Progenitor cell of endocrine pancreas (in vitro differentiated cells): ENCODE data around the gene RBP7. TPM values are rescaled to one million over a fixed set of nuclear protein-coding genes. Genes with fewer than 3 reads are reported as not detected.
"Not testable (repeated sequence)": the region's sequence is repeated elsewhere in the genome, so short reads cannot be mapped to it uniquely, and the experiment has no call there.

Experiments
- DNase-seq: peaks from one replicate; pipeline ENCODE4 v3.0.0; 2021; ENCODE audit warnings: low spot score; ENCODE audit not compliant: unreplicated experiment
- H3K27ac Mint-ChIP-seq: 2 replicates; pipeline ENCODE4 v1.8.0; 2021; ENCODE audit warnings: mild to moderate bottlenecking, moderate library complexity, mixed read lengths
- H3K27me3 Mint-ChIP-seq: 2 replicates; pipeline ENCODE4 v1.8.0; 2021; ENCODE audit warnings: mixed read lengths
- H3K36me3 Mint-ChIP-seq: 2 replicates; pipeline ENCODE4 v1.8.0; 2022; ENCODE audit warnings: mixed read lengths; ENCODE audit not compliant: insufficient read depth
- H3K4me1 Mint-ChIP-seq: 2 replicates; pipeline ENCODE4 v1.8.0; 2021; ENCODE audit warnings: low read depth, mixed read lengths
- H3K4me3 Mint-ChIP-seq: 2 replicates; pipeline ENCODE4 v1.8.0; 2021; ENCODE audit warnings: low read depth, mild to moderate bottlenecking, moderate library complexity, mixed read lengths
- H3K9me3 Mint-ChIP-seq: 2 replicates; pipeline ENCODE4 v1.8.0; 2021; ENCODE audit warnings: low read depth, mixed read lengths
- total RNA-seq: library from RNA; stranded (reverse); gene quantifications from 2 replicates; pipeline ENCODE4 v1.2.1, GENCODE V29; 2021
- TF ChIP-seq, protein P1 (sequence below): fragments of 200-600 bp; sonication (generic); IDR thresholded peaks from one replicate; pipeline ENCODE4 v1.5.0; 2021; ENCODE audit warnings: antibody characterized with exemption, mild to moderate bottlenecking; ENCODE audit not compliant: unreplicated experiment

Gene RBP7
- total RNA-seq, 1 donor from 2014 or later, result 0.65 TPM

DNA sequence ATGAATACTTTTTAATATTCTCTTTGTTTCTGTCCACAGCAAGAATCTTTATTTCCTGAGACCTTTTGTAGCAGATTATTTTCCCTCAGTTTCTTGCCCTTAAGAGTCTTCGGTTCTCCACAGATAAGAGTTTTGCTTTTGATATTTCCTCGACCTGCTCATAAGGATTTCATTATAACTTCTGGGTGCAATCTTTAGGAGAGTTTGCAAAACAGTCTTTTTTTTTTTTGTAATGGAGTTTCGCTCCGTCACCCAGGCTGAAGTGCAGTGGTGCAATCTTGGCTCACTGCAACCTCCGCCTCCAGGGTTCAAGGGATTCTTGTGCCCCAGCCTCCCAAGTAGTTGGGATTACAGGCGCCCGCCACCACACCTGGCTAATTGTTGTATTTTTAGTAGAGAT lies 25.6 kb downstream of the RBP7 start:
- Mint-ChIP-seq H3K27me3 (no peaks in the 10 kb centered on the region), H3K4me1 (no peaks in the 10 kb centered on the region), H3K4me3 (no peak overlapping the region), H3K9me3 (no peaks in the 10 kb centered on the region), H3K36me3 (no peaks in the 10 kb centered on the region), H3K27ac (no peak overlapping the region)
- DNase-seq, result no peak
- TF ChIP-seq, protein P1, sequence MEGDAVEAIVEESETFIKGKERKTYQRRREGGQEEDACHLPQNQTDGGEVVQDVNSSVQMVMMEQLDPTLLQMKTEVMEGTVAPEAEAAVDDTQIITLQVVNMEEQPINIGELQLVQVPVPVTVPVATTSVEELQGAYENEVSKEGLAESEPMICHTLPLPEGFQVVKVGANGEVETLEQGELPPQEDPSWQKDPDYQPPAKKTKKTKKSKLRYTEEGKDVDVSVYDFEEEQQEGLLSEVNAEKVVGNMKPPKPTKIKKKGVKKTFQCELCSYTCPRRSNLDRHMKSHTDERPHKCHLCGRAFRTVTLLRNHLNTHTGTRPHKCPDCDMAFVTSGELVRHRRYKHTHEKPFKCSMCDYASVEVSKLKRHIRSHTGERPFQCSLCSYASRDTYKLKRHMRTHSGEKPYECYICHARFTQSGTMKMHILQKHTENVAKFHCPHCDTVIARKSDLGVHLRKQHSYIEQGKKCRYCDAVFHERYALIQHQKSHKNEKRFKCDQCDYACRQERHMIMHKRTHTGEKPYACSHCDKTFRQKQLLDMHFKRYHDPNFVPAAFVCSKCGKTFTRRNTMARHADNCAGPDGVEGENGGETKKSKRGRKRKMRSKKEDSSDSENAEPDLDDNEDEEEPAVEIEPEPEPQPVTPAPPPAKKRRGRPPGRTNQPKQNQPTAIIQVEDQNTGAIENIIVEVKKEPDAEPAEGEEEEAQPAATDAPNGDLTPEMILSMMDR, result no peak

DNA sequence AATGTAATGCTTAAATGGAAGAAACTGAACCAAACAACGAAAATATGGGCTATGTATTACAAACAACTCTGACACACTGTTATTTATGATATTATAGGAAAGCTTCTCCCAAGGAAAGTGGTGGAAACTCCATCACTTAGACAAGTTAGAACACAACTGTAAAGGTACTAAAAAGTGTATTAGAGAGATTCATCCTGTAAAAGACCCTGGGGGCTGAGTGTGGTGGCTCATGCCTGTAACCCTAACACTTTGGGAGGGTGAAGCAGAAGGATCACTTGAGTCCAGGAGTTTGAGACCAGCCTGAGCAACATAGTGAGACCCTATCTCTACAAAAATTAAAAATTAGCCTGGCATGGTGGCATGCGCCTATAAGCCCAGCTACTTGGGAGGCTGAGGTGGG lies 28.3 kb downstream of the RBP7 start:
- Mint-ChIP-seq H3K27me3 (no peaks in the 10 kb centered on the region), H3K9me3 (no peaks in the 10 kb centered on the region), H3K36me3 (no peaks in the 10 kb centered on the region), H3K4me1 (peaks cover 5% of the 10 kb centered on the region), H3K27ac (no peak overlapping the region), H3K4me3 (no peak overlapping the region)
- no peak for DNase-seq
- TF ChIP-seq, protein P1, result no peak

DNA sequence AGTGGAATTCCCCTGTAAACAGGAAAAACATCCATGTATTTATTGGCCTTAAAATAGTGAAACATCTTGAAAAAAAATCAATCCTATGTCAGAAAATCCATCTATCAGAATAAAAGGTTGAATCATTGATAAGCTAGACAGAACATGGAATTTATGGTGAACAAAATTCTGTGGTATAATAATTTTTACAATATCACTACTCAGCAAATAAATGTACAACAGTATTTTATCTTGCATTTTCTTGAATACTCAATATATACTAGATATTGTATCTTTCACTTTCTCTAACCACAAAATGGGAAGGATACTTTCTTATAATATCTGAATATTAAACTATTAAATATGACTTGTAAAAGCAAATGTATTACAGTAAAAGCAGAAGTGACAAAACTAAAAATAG lies 30.0 kb downstream of the RBP7 start:
- TF ChIP-seq, protein P1, result no peak
- peaks cover 6% of the 10 kb centered on the region for H3K4me1 Mint-ChIP-seq
- H3K27me3 Mint-ChIP-seq, result no peaks in the 10 kb centered on the region
- no peak for DNase-seq
- H3K27ac Mint-ChIP-seq, result no peak overlapping the region
- H3K4me3 Mint-ChIP-seq, result no peak overlapping the region
- H3K9me3 Mint-ChIP-seq, result no peaks in the 10 kb centered on the region
- no peaks in the 10 kb centered on the region for H3K36me3 Mint-ChIP-seq

DNA sequence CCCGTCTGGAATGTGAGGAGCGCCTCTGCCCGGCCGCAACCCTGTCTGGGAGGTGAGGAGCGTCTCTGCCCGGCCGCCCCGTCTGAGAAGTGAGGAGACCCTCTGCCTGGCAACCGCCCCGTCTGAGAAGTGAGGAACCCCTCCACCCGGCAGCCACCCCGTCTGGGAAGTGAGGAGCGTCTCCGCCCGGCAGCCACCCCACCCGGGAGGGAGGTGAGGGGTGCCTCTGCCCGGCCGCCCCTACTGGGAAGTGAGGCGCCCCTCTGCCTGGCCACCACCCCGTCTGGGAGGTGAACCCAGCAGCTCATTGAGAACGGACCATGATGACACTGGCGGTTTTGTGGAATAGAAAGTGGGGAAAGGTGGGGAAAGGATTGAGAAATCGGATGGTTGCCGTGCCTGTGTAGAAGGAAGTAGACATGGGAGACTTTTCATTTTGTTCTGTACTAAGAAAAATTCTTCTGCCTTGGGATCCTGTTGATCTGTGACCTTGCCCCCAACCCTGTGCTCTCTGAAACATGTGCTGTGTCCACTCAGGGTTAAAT lies 32.0 kb downstream of the RBP7 start:
- Mint-ChIP-seq H3K4me1 (peaks cover 13% of the 10 kb centered on the region), H3K27ac (peak overlapping the region; percentile 56)
- not testable (repeated sequence) for H3K9me3 Mint-ChIP-seq, H3K4me3 Mint-ChIP-seq, H3K36me3 Mint-ChIP-seq, DNase-seq, H3K27me3 Mint-ChIP-seq

DNA sequence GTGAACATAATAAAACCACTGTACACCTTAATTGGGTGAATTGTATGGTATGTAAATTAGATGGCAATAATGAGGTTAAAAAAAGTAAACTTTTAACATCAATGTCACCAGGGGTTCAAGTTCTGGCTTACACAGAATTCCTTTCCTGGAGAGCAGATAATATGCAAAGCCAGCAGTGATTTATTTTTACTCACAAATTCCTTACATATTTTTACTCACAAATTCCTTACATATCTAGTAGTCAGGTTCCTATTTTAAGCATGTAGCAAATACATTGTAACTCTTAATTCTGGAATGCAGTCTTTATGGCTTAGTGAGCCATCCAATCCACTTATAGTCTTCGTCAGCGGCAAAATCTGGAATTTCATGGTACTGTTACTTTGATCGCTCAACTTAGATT lies 34.4 kb downstream of the RBP7 start:
- H3K36me3 Mint-ChIP-seq, result peaks cover 3% of the 10 kb centered on the region
- H3K27me3 Mint-ChIP-seq, result no peaks in the 10 kb centered on the region
- H3K4me3 Mint-ChIP-seq, result no peak overlapping the region
- H3K9me3 Mint-ChIP-seq, result no peaks in the 10 kb centered on the region
- no peak for DNase-seq
- no peak overlapping the region for H3K27ac Mint-ChIP-seq
- TF ChIP-seq, protein P1, result no peak
- H3K4me1 Mint-ChIP-seq, result peaks cover 21% of the 10 kb centered on the region

DNA sequence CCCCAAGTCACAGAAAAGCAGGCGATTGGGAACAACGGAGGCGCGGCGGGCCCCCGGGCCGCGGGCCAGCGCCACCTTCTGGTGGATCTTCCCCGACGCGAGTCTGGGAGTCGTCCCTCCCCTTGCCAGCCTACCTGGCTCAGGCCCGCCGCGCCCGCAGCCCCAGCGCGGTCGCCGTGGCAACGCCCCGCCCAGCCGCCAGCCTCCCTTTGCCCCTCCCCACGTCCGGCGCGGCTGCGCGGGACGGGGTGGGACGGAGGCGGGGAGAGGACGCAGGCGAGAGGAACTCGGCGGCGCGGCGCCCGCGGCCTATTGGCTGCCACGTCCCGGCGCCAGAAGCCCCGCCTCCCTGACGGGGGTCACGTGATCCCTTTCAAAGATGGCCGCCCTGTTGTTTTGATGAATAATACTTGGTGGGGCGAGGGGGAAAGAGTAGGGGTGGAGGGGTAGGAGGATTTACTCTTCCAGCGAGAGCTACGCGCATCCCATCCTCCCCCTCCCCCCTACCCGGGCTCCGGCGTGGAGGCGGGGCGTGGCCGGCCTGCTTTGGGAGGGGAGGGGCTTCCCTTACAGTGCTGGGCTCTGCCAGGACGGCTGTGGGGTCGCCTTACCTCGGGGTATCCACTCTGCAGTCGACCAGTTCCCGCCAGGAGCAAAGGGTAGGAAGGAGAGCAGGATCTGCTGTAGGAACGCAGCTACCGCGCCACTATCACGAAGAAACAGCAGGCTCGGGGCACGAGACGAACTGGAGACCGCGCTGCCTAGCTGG lies 35.7 kb downstream of the RBP7 start, which contains the start of gene UBE4B:
Gene UBE4B (plus strand): TSS at position 369 of the 769 bp plus-strand sequence. CDS start 713 bp downstream, outside the sequence.
- Mint-ChIP-seq H3K27me3 (no peaks in the 10 kb centered on the region), H3K36me3 (peaks cover 3% of the 10 kb centered on the region), H3K4me1 (peaks cover 21% of the 10 kb centered on the region), H3K9me3 (no peaks in the 10 kb centered on the region), H3K27ac (peak within 1 kb of the TSS; percentile 100), H3K4me3 (peak within 1 kb of the TSS; percentile 98)
- peak; percentile 99 for DNase-seq
- TF ChIP-seq, protein P1, result peak; percentile 98
